Endothelial cell of umbilical vein (primary cell): ENCODE results near the gene FAM98C. TPM values are rescaled to one million over a fixed set of nuclear protein-coding genes. Genes with fewer than 3 reads are reported as not detected.

Experiments used
- BruUV-seq: library from RNA; stranded (reverse); fragments of 400-500 nt; replicated peaks from 2 replicates; lab custom pipeline; 2021; lab: Mats Ljungman, UMichigan
- CTCF ChIA-PET: fragments of 300-600, 350-600 bp; sonication (Branson Sonifier 250); formaldehyde crosslinking; loops from one replicate; lab custom pipeline; 2021; ENCODE audit warnings: antibody characterized with exemption, inconsistent platforms; lab: Charles Lee
- POLR2A ChIA-PET: fragments of 300-600, 350-600 bp; sonication (Branson Sonifier 250); formaldehyde crosslinking; loops from one replicate; lab custom pipeline; 2021; ENCODE audit warnings: antibody characterized with exemption, inconsistent platforms; lab: Charles Lee
- DNase-seq: peaks from one replicate; pipeline ENCODE4 v3.0.0-alpha.2; 2011; ENCODE audit warnings: low read depth, low spot score
- FAIRE-seq: peaks from 2 replicates; lab custom pipeline; 2011; peaks lifted over from hg19 to GRCh38; lab: Jason Lieb, UNC
- H2AFZ ChIP-seq: 2 replicates; pipeline ENCODE4 v1.6.0; 2012; ENCODE audit warnings: low read depth, low read length, control low read depth, inconsistent platforms
- H3K27ac ChIP-seq: 2 replicates; pipeline ENCODE4 v1.5.1; 2011; ENCODE audit warnings: low read depth, mild to moderate bottlenecking, control low read depth, low read length, moderate library complexity; ENCODE audit not compliant: insufficient read depth
- H3K27me3 ChIP-seq, 2 experiments: 2 replicates each; pipeline versions ENCODE4 v1.6.0 to v1.6.1; 2011; ENCODE audit warnings: low read length in 2 of 2, mixed read lengths in 1 of 2; ENCODE audit not compliant: control insufficient read depth in 2 of 2, insufficient read depth in 2 of 2
- H3K36me3 ChIP-seq, 2 experiments: 2 replicates in 1 of 2; 3 replicates in 1 of 2; pipeline ENCODE4 v1.5.1; 2011; ENCODE audit warnings: low read length in 2 of 2, mild to moderate bottlenecking in 1 of 2, moderate library complexity in 1 of 2; ENCODE audit not compliant: control insufficient read depth in 2 of 2, insufficient read depth in 2 of 2; ENCODE audit errors: extremely low read depth in 1 of 2
- H3K4me1 ChIP-seq: 3 replicates; pipeline ENCODE4 v1.5.1; 2011; ENCODE audit warnings: mild to moderate bottlenecking, low read length; ENCODE audit not compliant: control insufficient read depth, insufficient read depth; ENCODE audit errors: extremely low read depth
- H3K4me2 ChIP-seq: 2 replicates; pipeline ENCODE4 v1.6.1; 2011; ENCODE audit warnings: low read length, control low read depth, mixed read lengths; ENCODE audit not compliant: insufficient read depth
- H3K4me3 ChIP-seq, 3 experiments: fragments of 200-600 bp in 1 of 3; sonication (generic), shearing (Covaris generic) in 1 of 3; replicated peaks in 1 of 3; 2 replicates each; pipeline ENCODE4 v1.5.1; 2011 to 2016; ENCODE audit warnings: control low read depth in 3 of 3, low read length in 3 of 3, mild to moderate bottlenecking in 2 of 3, inconsistent platforms in 1 of 3, low read depth in 1 of 3, moderate library complexity in 1 of 3; ENCODE audit not compliant: insufficient read depth in 1 of 3
- H3K79me2 ChIP-seq: 2 replicates; pipeline ENCODE4 v1.6.0; 2012; ENCODE audit warnings: low read length, inconsistent platforms; ENCODE audit not compliant: control insufficient read depth, insufficient read depth
- H3K9ac ChIP-seq: replicated peaks from 2 replicates; pipeline ENCODE3; 2011; ENCODE audit warnings: low read length, control low read depth; ENCODE audit not compliant: insufficient read depth; ENCODE audit errors: extremely low read depth
- H3K9me1 ChIP-seq: replicated peaks from 3 replicates; pipeline ENCODE4 v1.6.0; 2011; ENCODE audit warnings: mild to moderate bottlenecking, low read length; ENCODE audit not compliant: control insufficient read depth, insufficient read depth; ENCODE audit errors: extremely low read depth
- H3K9me3 ChIP-seq: replicated peaks from 2 replicates; pipeline ENCODE4 v1.5.1; 2012; ENCODE audit warnings: low read length, inconsistent platforms; ENCODE audit not compliant: control insufficient read depth, insufficient read depth
- H4K20me1 ChIP-seq: replicated peaks from 2 replicates; pipeline ENCODE3; 2011; ENCODE audit warnings: mild to moderate bottlenecking, low read length; ENCODE audit not compliant: control insufficient read depth, insufficient read depth; ENCODE audit errors: extremely low read depth
- EZH2 ChIP-seq: IDR thresholded peaks from 2 replicates; pipeline ENCODE4 v1.6.1; 2012; ENCODE audit warnings: borderline replicate concordance, low read depth, mild to moderate bottlenecking, moderate library complexity, low read length, inconsistent platforms; ENCODE audit not compliant: severe bottlenecking
- FOS ChIP-seq: IDR thresholded peaks from 2 replicates; pipeline ENCODE4 v1.6.1; 2011; ENCODE audit warnings: mild to moderate bottlenecking, low read length, moderate library complexity, borderline replicate concordance; ENCODE audit not compliant: insufficient read depth
- GATA2 ChIP-seq: IDR thresholded peaks from 2 replicates; pipeline ENCODE4 v1.7.0; 2011; ENCODE audit warnings: low read depth, mild to moderate bottlenecking, moderate library complexity, mixed read lengths, low read length; ENCODE audit not compliant: insufficient read length, insufficient read depth
- MAX ChIP-seq: IDR thresholded peaks from 2 replicates; pipeline ENCODE4 v1.6.1; 2011; ENCODE audit not compliant: insufficient read depth, insufficient read length
- MYC ChIP-seq: IDR thresholded peaks from one replicate; pipeline ENCODE4 v1.6.1; 2011; ENCODE audit warnings: mild to moderate bottlenecking, low read depth, low read length
- POLR2A ChIP-seq: IDR thresholded peaks from 2 replicates; pipeline ENCODE4 v1.6.1; 2012; ENCODE audit warnings: low read depth, mild to moderate bottlenecking, control low read depth, low read length
- POLR2AphosphoS5 ChIP-seq: IDR thresholded peaks from 2 replicates; pipeline ENCODE4 v1.6.1; 2012; ENCODE audit warnings: low read depth, mild to moderate bottlenecking, control low read depth, low read length, moderate library complexity; ENCODE audit not compliant: insufficient read depth
- dilution Hi-C: fragments of 300-500 bp; cut with MboI; formaldehyde crosslinking; loops from one replicate; pipeline ENCODE4 v1.15.0; 2019; ENCODE audit warnings: low sequenced_read_pairs; ENCODE audit not compliant: extremely low pct_ligation_motif_present
- intact Hi-C: fragments of 100-400 bp; cut with micrococcal nuclease; formaldehyde crosslinking; loops from one replicate; pipeline ENCODE4 v1.10.0; 2022
- polyA plus RNA-seq, 4 experiments: library from polyadenylated mRNA; depleted of rRNA in 3 of 4; stranded (reverse) in 3 of 4; unstranded in 1 of 4; fragments of >200 nt; gene quantifications; 2 replicates each; pipeline versions ENCODE4 v1.2.1 to v1.2.3, GENCODE V29; 2011 to 2012; ENCODE audit warnings: missing spikeins in 1 of 4
- total RNA-seq: library from RNA; stranded (reverse); gene quantifications from 2 replicates; pipeline ENCODE4 v1.2.3, GENCODE V29; 2021

Gene FAM98C
- total and polyA plus RNA-seq, 2 donors (not counting 3 experiments of a cell fraction or from before 2014, with no cell fraction given): 12.6 to 13.0 TPM

GRCh38 chr19:38394488-38394887, 8.4 kb upstream of the FAM98C start:
- ChIA-PET CTCF (interaction anchor here (1.6 kb wide), 1 partner anchor 8 kb away, joined by 18 read pairs; the partner anchor contains the start of gene FAM98C), POLR2A (no interaction called here)
- FAIRE-seq (no peak), DNase-seq (peak; percentile 13)
- no peaks in the 10 kb centered on the region for H3K9me1 ChIP-seq
- peaks cover 14% of the 10 kb centered on the region for H3K79me2 ChIP-seq
- H3K27ac ChIP-seq: no peak overlapping the region
- no peaks in the 10 kb centered on the region for H3K27me3 ChIP-seq
- peaks cover 0 to 5% of the 10 kb centered on the region in 2 experiments for H3K36me3 ChIP-seq
- no peaks in the 10 kb centered on the region for H3K9me3 ChIP-seq
- no peak overlapping the region for H3K9ac ChIP-seq
- dilution Hi-C loops: no loop called here
- TF ChIP-seq POLR2AphosphoS5 (no peak), MYC (no peak), GATA2 (no peak), MAX (no peak)
- H3K4me2 ChIP-seq: no peak overlapping the region
- no peak overlapping the region for H3K4me3 ChIP-seq
- peaks cover 13% of the 10 kb centered on the region for H3K4me1 ChIP-seq
- no peaks in the 10 kb centered on the region for H4K20me1 ChIP-seq
- BruUV-seq: no TSS peak
- intact Hi-C loops: no loop called here
- H2AFZ ChIP-seq: no peak overlapping the region

GRCh38 chr19:38395381-38396114, 7.3 kb upstream of the FAM98C start:
- Histone ChIP-seq H3K27ac (no peak overlapping the region), H3K9me3 (no peaks in the 10 kb centered on the region), H2AFZ (no peak overlapping the region), H3K4me2 (no peak overlapping the region), H3K36me3 (peaks cover 0 to 5% of the 10 kb centered on the region in 2 experiments), H3K4me3 (no peak overlapping the region), H4K20me1 (no peaks in the 10 kb centered on the region), H3K4me1 (peaks cover 7% of the 10 kb centered on the region), H3K9ac (no peak overlapping the region), H3K79me2 (peaks cover 5% of the 10 kb centered on the region), H3K27me3 (no peaks in the 10 kb centered on the region), H3K9me1 (no peaks in the 10 kb centered on the region)
- dilution Hi-C loops: no loop called here
- no peak for FAIRE-seq
- ChIA-PET POLR2A (no interaction called here), CTCF (interaction anchor here (1.2 kb wide), 1 partner anchor 170 kb away, joined by 3 read pairs; no protein-coding TSS in a partner anchor)
- intact Hi-C loops: no loop called here
- no peak for DNase-seq
- no TSS peak for BruUV-seq
- no peak for TF ChIP-seq EZH2
- no peak for TF ChIP-seq POLR2AphosphoS5
- no peak for TF ChIP-seq POLR2A
- no peak for TF ChIP-seq FOS
- TF ChIP-seq GATA2: no peak
